MM.1S (cell line): ENCODE results near the gene MAP3K3.
"Not testable (repeated sequence)": the region's sequence is repeated elsewhere in the genome, so short reads cannot be mapped to it uniquely, and the experiment has no call there.

ENCODE experiments used
- DNase-seq: peaks from one replicate; pipeline ENCODE4 v3.0.0-alpha.2; 2015
- H2AFZ ChIP-seq: fragments of 300-600 bp; sonication (generic); 2 replicates; pipeline ENCODE4 v1.6.0; 2016; ENCODE audit warnings: antibody characterized with exemption, low read length
- H3F3A ChIP-seq: fragments of 300-600 bp; sonication (generic); 2 replicates; pipeline ENCODE4 v1.6.1; 2016; ENCODE audit warnings: mild to moderate bottlenecking, antibody characterized with exemption, low read length, moderate library complexity, mixed read lengths; ENCODE audit not compliant: insufficient read depth
- H3K27ac ChIP-seq: fragments of 300-600 bp; sonication (generic); 2 replicates; pipeline ENCODE4 v1.5.1; 2016; ENCODE audit warnings: mild to moderate bottlenecking, low read length
- H3K27me3 ChIP-seq: fragments of 300-600 bp; sonication (generic); replicated peaks from 2 replicates; pipeline ENCODE4 v1.6.0; 2016; ENCODE audit warnings: low read length; ENCODE audit not compliant: insufficient read depth
- H3K36me3 ChIP-seq: fragments of 300-600 bp; sonication (generic); replicated peaks from 2 replicates; pipeline ENCODE4 v1.6.1; 2016; ENCODE audit warnings: mild to moderate bottlenecking, low read length, mixed read lengths; ENCODE audit not compliant: insufficient read depth
- H3K4me1 ChIP-seq: fragments of 300-600 bp; sonication (generic); 2 replicates; pipeline ENCODE4 v1.6.1; 2016; ENCODE audit warnings: low read length, mixed read lengths
- H3K4me2 ChIP-seq: fragments of 300-600 bp; sonication (generic); 2 replicates; pipeline ENCODE4 v1.6.0; 2016; ENCODE audit warnings: low read depth, low read length
- H3K4me3 ChIP-seq: fragments of 300-600 bp; sonication (generic); 2 replicates; pipeline ENCODE4 v1.5.1; 2016; ENCODE audit warnings: low read length, mixed read lengths
- H3K79me2 ChIP-seq: fragments of 300-600 bp; sonication (generic); 2 replicates; pipeline ENCODE4 v1.6.1; 2016; ENCODE audit warnings: mixed run types, low read length, mixed read lengths
- H3K9ac ChIP-seq: fragments of 300-600 bp; sonication (generic); 2 replicates; pipeline ENCODE4 v1.6.1; 2016; ENCODE audit warnings: low read length, mixed read lengths
- H3K9me2 ChIP-seq: fragments of 300-600 bp; sonication (generic); replicated peaks from 2 replicates; pipeline ENCODE4 v1.6.1; 2016; ENCODE audit warnings: mild to moderate bottlenecking, low read length, mixed read lengths; ENCODE audit not compliant: insufficient read depth
- H3K9me3 ChIP-seq: fragments of 300-600 bp; sonication (generic); replicated peaks from 2 replicates; pipeline ENCODE4 v1.6.1; 2016; ENCODE audit warnings: mild to moderate bottlenecking, low read length, mixed read lengths; ENCODE audit not compliant: insufficient read depth
- H4K20me1 ChIP-seq: fragments of 300-600 bp; sonication (generic); 2 replicates; pipeline ENCODE4 v1.6.1; 2016; ENCODE audit warnings: mild to moderate bottlenecking, low read length, moderate library complexity, mixed read lengths; ENCODE audit not compliant: insufficient read depth
- EZH2 ChIP-seq: fragments of 300-600 bp; sonication (generic); optimal IDR thresholded peaks from 2 replicates; pipeline ENCODE3; 2017; ENCODE audit warnings: low read depth, mild to moderate bottlenecking, antibody characterized with exemption, low read length, mixed read lengths
- EZH2phosphoT487 ChIP-seq: fragments of 300-600 bp; sonication (generic); IDR thresholded peaks from 2 replicates; pipeline ENCODE4 v1.6.1; 2018; ENCODE audit warnings: antibody characterized with exemption, low read length
- TF ChIP-seq, protein P1 (sequence below): fragments of 300-600 bp; sonication (generic); IDR thresholded peaks from 2 replicates; pipeline ENCODE4 v1.5.1; 2016; ENCODE audit warnings: antibody characterized with exemption, low read length, mixed read lengths

MAP3K3 gene

DNA sequence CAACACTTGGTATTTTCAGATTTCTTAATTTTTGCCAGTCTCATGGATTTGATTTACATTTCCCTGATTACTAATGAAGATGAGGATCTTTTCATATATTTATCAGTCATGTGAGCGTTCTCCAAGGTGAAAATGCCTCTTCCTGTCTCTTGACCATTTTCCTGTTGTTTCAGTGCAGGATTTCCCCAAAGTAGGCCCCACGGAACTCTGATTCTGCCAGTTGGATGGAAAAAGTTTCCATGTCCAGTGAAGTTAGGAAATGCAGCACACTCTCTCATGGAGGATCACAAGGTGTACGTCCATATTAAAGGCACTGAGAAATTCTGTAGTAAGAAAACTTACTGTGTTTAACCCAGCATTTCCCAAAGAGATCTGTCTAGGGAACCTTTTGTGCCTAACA lies 94.2 kb downstream of the MAP3K3 start:
- Histone ChIP-seq H3F3A (no peaks in the 10 kb centered on the region), H2AFZ (no peak overlapping the region), H4K20me1 (no peaks in the 10 kb centered on the region), H3K27me3 (no peaks in the 10 kb centered on the region), H3K9me2 (no peaks in the 10 kb centered on the region), H3K9ac (no peak overlapping the region), H3K4me3 (no peak overlapping the region), H3K4me1 (no peaks in the 10 kb centered on the region), H3K79me2 (no peaks in the 10 kb centered on the region), H3K36me3 (no peaks in the 10 kb centered on the region), H3K9me3 (no peaks in the 10 kb centered on the region), H3K4me2 (no peak overlapping the region), H3K27ac (no peak overlapping the region)
- no peak for DNase-seq
- TF ChIP-seq, protein P1, sequence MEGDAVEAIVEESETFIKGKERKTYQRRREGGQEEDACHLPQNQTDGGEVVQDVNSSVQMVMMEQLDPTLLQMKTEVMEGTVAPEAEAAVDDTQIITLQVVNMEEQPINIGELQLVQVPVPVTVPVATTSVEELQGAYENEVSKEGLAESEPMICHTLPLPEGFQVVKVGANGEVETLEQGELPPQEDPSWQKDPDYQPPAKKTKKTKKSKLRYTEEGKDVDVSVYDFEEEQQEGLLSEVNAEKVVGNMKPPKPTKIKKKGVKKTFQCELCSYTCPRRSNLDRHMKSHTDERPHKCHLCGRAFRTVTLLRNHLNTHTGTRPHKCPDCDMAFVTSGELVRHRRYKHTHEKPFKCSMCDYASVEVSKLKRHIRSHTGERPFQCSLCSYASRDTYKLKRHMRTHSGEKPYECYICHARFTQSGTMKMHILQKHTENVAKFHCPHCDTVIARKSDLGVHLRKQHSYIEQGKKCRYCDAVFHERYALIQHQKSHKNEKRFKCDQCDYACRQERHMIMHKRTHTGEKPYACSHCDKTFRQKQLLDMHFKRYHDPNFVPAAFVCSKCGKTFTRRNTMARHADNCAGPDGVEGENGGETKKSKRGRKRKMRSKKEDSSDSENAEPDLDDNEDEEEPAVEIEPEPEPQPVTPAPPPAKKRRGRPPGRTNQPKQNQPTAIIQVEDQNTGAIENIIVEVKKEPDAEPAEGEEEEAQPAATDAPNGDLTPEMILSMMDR = no peak
- no peak for TF ChIP-seq EZH2
- TF ChIP-seq EZH2phosphoT487 = no peak

DNA sequence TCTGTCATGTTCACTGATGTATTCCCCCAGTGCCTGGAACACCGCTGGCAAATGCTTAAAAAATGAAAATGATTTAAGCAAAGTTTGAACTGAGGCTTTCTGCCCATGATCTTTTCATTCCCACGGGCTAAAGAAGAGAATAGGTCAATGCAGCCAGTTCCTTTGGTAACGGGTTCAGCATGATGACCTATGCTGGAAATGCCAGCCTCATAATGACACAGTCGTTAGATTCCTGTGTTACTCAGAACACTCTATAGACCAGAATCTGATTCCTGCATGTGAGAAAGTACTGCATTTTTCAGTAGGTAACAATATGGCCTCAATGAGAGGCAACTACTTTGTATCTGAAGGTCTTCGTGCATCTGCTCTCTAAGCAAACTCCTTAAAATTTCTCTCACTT lies 96.8 kb downstream of the MAP3K3 start:
- DNase-seq = no peak
- Histone ChIP-seq H3K4me1 (no peaks in the 10 kb centered on the region), H3K4me3 (no peak overlapping the region), H3K9ac (no peak overlapping the region), H3K9me3 (no peaks in the 10 kb centered on the region), H3K27me3 (no peaks in the 10 kb centered on the region), H4K20me1 (no peaks in the 10 kb centered on the region; the same call in 1 of the 2 replicates), H3F3A (no peaks in the 10 kb centered on the region), H3K36me3 (no peaks in the 10 kb centered on the region), H3K79me2 (no peaks in the 10 kb centered on the region), H3K9me2 (no peaks in the 10 kb centered on the region), H3K27ac (no peak overlapping the region), H2AFZ (no peak overlapping the region), H3K4me2 (no peak overlapping the region)
- TF ChIP-seq, protein P1 = no peak
- no peak for TF ChIP-seq EZH2
- TF ChIP-seq EZH2phosphoT487 = no peak

DNA sequence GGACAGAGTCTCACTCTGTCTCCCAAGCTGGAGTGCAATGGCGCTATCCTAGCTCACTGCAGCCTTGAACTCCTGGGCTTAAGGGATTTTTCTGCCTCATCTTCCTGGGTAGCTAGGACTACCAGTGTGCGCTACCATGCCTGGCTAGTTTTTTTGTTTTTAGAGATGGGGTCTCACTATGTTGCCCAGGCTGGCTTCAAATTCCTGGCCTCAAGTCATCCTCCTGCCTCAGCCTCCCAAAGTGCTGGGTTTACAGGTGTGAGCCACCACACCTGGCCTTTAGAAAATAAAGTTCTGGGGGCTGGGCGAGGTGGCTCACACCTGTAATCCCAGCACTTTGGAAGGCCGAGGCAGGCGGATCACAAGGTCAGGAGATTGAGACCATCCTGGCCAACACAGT lies 98.0 kb downstream of the MAP3K3 start:
- not testable (repeated sequence) for H3K36me3 ChIP-seq

DNA sequence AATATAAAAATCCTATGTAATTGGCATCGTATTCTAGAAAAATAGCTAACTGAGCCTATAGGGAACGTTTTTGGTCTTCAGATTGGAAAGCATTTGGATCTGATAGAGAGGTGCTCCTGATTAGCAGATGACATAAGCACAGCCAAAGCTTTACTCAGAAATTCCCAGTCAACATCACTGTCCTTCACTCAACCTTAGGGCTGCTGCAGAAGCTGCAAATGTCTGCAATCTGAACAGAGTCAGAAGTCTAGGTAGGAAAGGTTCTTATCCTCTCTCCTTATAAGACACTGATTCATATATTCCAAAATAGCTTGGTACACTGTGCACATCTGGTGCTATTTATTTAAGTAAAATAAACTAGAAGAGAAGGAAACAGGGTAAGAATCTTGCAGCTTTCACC lies 100.2 kb downstream of the MAP3K3 start:
- Histone ChIP-seq H3K4me3 (no peak overlapping the region), H3K4me1 (no peaks in the 10 kb centered on the region), H3K9ac (no peak overlapping the region), H3K79me2 (no peaks in the 10 kb centered on the region), H2AFZ (no peak overlapping the region), H3F3A (no peaks in the 10 kb centered on the region), H3K9me3 (no peaks in the 10 kb centered on the region), H4K20me1 (no peaks in the 10 kb centered on the region; the same call in 1 of the 2 replicates), H3K4me2 (no peak overlapping the region), H3K9me2 (no peaks in the 10 kb centered on the region), H3K36me3 (no peaks in the 10 kb centered on the region), H3K27ac (no peak overlapping the region), H3K27me3 (no peaks in the 10 kb centered on the region)
- DNase-seq = no peak
- TF ChIP-seq EZH2phosphoT487 = no peak
- TF ChIP-seq EZH2 = no peak
- TF ChIP-seq, protein P1 = no peak

More for the DNA sequence above, 98.0 kb downstream of the MAP3K3 start:
- not testable (repeated sequence) for H3K9me2 ChIP-seq, H3K9me3 ChIP-seq, H3F3A ChIP-seq, H3K27me3 ChIP-seq, H3K4me2 ChIP-seq, H3K9ac ChIP-seq, H3K79me2 ChIP-seq, H3K4me3 ChIP-seq, H2AFZ ChIP-seq, DNase-seq, H4K20me1 ChIP-seq, H3K27ac ChIP-seq, H3K4me1 ChIP-seq
